PFSK-1 (cell line): Measurements from ENCODE around the gene RHBDL3.
A peak's percentile ranks its signal among the peaks of the same experiment; 100 is the strongest.

Source experiments
- FOXP2 ChIP-seq: optimal IDR thresholded peaks from 2 replicates; pipeline ENCODE3; 2011; ENCODE audit warnings: borderline replicate concordance, control low read depth, inconsistent platforms; ENCODE audit not compliant: insufficient read depth; ENCODE audit errors: extremely low read length, extremely low read depth
- POLR2AphosphoS5 ChIP-seq: IDR thresholded peaks from 2 replicates; pipeline ENCODE4 v1.6.1; 2012; ENCODE audit warnings: low read depth, mild to moderate bottlenecking, control low read depth, low read length, moderate library complexity
- SIN3A ChIP-seq: IDR thresholded peaks from 2 replicates; pipeline ENCODE4 v1.6.1; 2012; ENCODE audit warnings: mild to moderate bottlenecking, low read length, moderate library complexity, borderline replicate concordance; ENCODE audit not compliant: insufficient read depth
- TAF1 ChIP-seq: IDR thresholded peaks from 2 replicates; pipeline ENCODE4 v1.6.1; 2012; ENCODE audit warnings: low read length, control low read depth, borderline replicate concordance; ENCODE audit not compliant: insufficient read depth
- TF ChIP-seq, protein P1 (sequence below), 2 experiments: IDR thresholded peaks; 2 replicates each; pipeline versions ENCODE4 v1.6.1 to v1.8.0; 2011 to 2012; ENCODE audit warnings: low read depth in 2 of 2, low read length in 2 of 2, control low read depth in 1 of 2, inconsistent platforms in 1 of 2, mild to moderate bottlenecking in 1 of 2, moderate library complexity in 1 of 2; ENCODE audit not compliant: insufficient read depth in 1 of 2

RHBDL3 gene

DNA sequence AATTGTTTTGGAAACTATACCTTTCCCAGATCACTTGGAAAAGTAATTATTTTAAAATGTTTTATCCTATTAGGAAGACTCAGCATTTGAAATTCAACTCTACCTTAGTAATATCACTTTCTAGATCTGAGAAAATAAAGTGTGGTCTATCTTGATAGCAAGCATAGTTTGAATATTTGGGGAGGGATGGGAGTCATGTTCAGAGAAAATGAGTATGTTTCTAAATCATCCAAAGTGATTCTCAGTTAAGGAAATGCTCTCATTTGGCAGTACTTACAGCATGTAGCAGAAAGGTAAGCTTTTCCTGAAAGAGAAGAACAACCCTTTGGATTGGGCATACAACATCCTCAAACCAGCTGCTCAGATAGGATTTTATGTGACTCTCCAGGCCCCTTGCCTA is 69.4 kb downstream of the RHBDL3 start:
- TF ChIP-seq TAF1 (no peak), FOXP2 (no peak), POLR2AphosphoS5 (no peak)
- TF ChIP-seq, protein P1, sequence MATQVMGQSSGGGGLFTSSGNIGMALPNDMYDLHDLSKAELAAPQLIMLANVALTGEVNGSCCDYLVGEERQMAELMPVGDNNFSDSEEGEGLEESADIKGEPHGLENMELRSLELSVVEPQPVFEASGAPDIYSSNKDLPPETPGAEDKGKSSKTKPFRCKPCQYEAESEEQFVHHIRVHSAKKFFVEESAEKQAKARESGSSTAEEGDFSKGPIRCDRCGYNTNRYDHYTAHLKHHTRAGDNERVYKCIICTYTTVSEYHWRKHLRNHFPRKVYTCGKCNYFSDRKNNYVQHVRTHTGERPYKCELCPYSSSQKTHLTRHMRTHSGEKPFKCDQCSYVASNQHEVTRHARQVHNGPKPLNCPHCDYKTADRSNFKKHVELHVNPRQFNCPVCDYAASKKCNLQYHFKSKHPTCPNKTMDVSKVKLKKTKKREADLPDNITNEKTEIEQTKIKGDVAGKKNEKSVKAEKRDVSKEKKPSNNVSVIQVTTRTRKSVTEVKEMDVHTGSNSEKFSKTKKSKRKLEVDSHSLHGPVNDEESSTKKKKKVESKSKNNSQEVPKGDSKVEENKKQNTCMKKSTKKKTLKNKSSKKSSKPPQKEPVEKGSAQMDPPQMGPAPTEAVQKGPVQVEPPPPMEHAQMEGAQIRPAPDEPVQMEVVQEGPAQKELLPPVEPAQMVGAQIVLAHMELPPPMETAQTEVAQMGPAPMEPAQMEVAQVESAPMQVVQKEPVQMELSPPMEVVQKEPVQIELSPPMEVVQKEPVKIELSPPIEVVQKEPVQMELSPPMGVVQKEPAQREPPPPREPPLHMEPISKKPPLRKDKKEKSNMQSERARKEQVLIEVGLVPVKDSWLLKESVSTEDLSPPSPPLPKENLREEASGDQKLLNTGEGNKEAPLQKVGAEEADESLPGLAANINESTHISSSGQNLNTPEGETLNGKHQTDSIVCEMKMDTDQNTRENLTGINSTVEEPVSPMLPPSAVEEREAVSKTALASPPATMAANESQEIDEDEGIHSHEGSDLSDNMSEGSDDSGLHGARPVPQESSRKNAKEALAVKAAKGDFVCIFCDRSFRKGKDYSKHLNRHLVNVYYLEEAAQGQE (IDR thresholded peaks at IDR 0.05; ENCODE audit: insufficient read depth in 1 of 2, low read depth in 2 of 2, low read length in 2 of 2): no peak

DNA sequence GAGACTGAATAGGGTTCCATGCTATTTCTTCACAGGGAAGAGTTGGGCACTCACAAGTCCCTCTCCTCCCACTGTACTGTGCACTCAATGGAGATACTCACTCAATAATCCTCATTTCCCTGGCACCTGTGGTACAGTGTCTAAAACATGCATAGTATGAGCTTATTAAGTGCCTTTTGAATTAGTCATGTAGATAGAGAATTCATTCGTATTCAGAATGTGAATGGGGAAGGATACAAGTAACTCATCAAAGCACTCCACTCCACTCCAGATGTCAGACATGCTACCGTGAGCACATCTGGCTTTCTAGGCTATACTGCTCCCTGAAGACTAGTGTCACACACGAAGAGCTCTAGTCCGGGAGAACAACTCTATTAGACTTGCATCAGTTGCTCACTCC is 70.1 kb downstream of the RHBDL3 start:
- TF ChIP-seq TAF1 (no peak), FOXP2 (no peak), POLR2AphosphoS5 (no peak), SIN3A (no peak)
- TF ChIP-seq, protein P1 (IDR thresholded peaks at IDR 0.05; ENCODE audit: insufficient read depth in 1 of 2, low read depth in 2 of 2, low read length in 2 of 2): no peak

DNA sequence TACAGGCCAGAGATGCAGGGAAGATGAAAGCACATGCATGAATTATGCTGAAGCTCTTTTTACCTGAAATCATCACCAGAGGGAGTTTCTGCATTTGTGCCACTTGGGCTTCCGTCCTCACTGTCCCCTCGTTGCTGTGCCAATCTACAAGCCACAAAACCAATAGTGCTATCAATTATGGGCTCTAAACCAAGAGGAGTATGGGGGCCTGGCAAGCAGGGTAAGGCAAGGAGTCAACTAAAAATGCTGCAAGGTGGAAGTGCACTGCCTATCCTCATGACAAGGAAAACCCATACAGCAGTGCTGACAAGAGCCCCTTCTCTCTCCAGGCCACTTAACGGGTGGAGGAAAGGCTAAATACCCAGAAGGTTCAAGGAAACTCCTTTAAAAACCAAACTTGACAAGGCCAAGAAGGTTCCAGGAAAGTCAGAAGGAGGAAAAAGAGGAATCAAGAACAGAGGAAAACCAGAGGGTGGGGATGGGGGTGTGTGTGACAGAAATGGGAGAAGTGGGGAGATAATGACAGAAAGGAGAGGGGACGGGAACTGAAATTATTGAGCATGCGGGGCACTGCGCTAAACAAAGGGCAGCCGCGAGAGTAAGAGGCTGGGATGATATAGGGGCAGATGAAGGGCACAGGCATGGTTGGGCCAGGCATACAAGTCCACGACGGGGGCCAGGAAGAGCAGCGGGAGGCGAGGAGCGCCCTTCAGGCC is 75.7 kb downstream of the RHBDL3 start:
- no peak for TF ChIP-seq FOXP2
- TF ChIP-seq, protein P1 (IDR thresholded peaks at IDR 0.05; ENCODE audit: insufficient read depth in 1 of 2, low read depth in 2 of 2, low read length in 2 of 2): no peak
- TF ChIP-seq SIN3A: no peak
- no peak for TF ChIP-seq TAF1
- no peak for TF ChIP-seq POLR2AphosphoS5

DNA sequence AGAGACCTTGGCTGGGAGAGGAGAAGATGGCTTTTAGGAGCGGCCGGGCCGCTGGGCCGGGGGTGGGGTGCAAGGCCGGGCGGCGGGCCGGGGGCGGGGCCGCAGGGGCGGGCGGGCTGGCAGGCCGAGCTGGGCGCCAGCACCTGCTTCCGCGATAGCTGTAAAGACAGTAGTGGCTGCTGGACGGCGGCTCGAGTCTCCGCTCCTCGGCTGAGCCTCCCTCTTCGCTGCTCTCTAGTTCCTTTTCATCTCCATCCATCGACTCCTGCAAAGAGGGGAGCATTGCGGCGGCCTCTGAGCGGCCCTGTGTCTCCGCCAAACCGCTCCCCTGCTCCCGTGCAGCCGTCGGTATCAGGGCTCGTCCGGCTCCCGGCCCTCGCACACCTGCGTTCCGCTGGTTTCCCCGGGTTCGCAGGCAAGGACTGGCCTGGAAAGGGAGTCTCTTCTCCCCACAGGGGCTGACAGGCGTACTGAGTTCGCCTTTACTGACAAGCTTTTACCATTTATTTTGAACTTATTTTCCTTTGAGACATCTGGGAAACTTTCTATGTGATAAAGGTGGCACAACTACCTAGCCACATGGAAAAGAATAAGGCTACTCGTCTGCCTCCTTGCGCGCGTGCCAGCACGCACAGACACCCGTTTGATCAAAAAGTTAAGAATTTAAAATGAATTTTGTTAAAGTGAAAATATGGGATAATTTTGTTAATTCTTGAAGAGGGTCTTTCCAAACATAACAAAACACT is 76.4 kb downstream of the RHBDL3 start, which contains the start of gene C17orf75:
TSS of gene C17orf75 (minus strand) at position 317 of the 746 bp plus-strand sequence. CDS start at position 283, 34 bp downstream.
- peak; percentile 94 for TF ChIP-seq FOXP2
- TF ChIP-seq POLR2AphosphoS5: peak; percentile 67; the same call in 1 of the 2 replicates
- peak; percentile 11; the same call in 1 of the 2 replicates for TF ChIP-seq SIN3A
- TF ChIP-seq, protein P1 (IDR thresholded peaks at IDR 0.05; ENCODE audit: insufficient read depth in 1 of 2, low read depth in 2 of 2, low read length in 2 of 2): 0 out of 4 replicates have a peak, but pooled peaks of 1 of the 2 experiments have one; percentile 5
- peak; percentile 82 for TF ChIP-seq TAF1
